K562 (cell line): Measurements from ENCODE around the gene PALMD. TPM values are rescaled to one million over a fixed set of nuclear protein-coding genes. Genes with fewer than 3 reads are reported as not detected.

Source experiments
- HMG20B ChIP-seq: fragments of 250-450 bp; sonication (Bioruptor Pico); IDR thresholded peaks from 2 replicates; pipeline ENCODE4 v1.5.0; 2021; ENCODE audit warnings: mild to moderate bottlenecking
- MAFF ChIP-seq: IDR thresholded peaks from 2 replicates; pipeline ENCODE4 v1.6.1; 2012; ENCODE audit warnings: low read length, improper control_type of control experiment
- POLR2A ChIP-seq: fragments of 450-650 bp; conservative IDR thresholded peaks from 2 replicates; pipeline ENCODE4 v1.6.1; 2016
- POLR2AphosphoS2 ChIP-seq: IDR thresholded peaks from 2 replicates; pipeline ENCODE4 v1.6.1; 2012; ENCODE audit warnings: low read length, improper control_type of control experiment
- TCF7 ChIP-seq: sonication (generic); IDR thresholded peaks from 2 replicates; pipeline ENCODE4 v1.6.1; 2016; ENCODE audit warnings: antibody characterized with exemption, borderline replicate concordance
- UBTF ChIP-seq, 2 experiments: IDR thresholded peaks; 2 replicates each; pipeline ENCODE4 v1.6.1; 2012; ENCODE audit warnings: improper control_type of control experiment in 2 of 2, low read depth in 2 of 2, low read length in 2 of 2, borderline replicate concordance in 1 of 2
- ZFX ChIP-seq: sonication (generic); formaldehyde crosslinking; IDR thresholded peaks from 2 replicates; pipeline ENCODE4 v1.8.0; 2022; ENCODE audit warnings: mild to moderate bottlenecking, missing genetic modification reagents, moderate library complexity
- ZNF184 ChIP-seq: sonication (generic); formaldehyde crosslinking; IDR thresholded peaks from 2 replicates; pipeline ENCODE4 v1.5.0; 2020; ENCODE audit warnings: missing genetic modification reagents
- polyA plus RNA-seq, 8 experiments: library from polyadenylated mRNA; depleted of rRNA in 4 of 8; stranded (reverse) in 5 of 8; unstranded in 3 of 8; fragments of >200 nt; fragmentation: Nextera tagmentation in 2 of 8; fragmentation: Illumina TruSeq in 1 of 8; extraction: Ambion mirVana in 2 of 8; extraction: Trizol in 1 of 8; gene quantifications; 2 replicates each; pipeline versions ENCODE4 v1.2.1 to v1.2.3, GENCODE V29; 2011 to 2014; ENCODE audit warnings: inconsistent platforms in 1 of 8, missing spikeins in 1 of 8
- total RNA-seq, 7 experiments: library from RNA; depleted of rRNA in 6 of 7; stranded (reverse); fragments of >200 nt in 6 of 7; fragmentation: Illumina TruSeq in 2 of 7; extraction: Trizol in 2 of 7; gene quantifications; 2 replicates each; pipeline versions ENCODE4 v1.2.1 to v1.2.3, GENCODE V29; 2011 to 2021; ENCODE audit warnings: low replicate concordance in 1 of 7
- TF ChIP-seq, protein P1 (sequence below), 2 experiments: fragments of 150-350 bp in 1 of 2; IDR thresholded peaks; 2 replicates each; pipeline ENCODE4 v1.6.1; 2012 to 2016; ENCODE audit warnings: low read depth in 2 of 2, low read length in 2 of 2, mild to moderate bottlenecking in 1 of 2, moderate library complexity in 1 of 2
- TF ChIP-seq, protein P2 (sequence below): sonication (generic); formaldehyde crosslinking; IDR thresholded peaks from 2 replicates; pipeline ENCODE4 v1.8.0; 2022; ENCODE audit warnings: missing genetic modification reagents, mild to moderate bottlenecking, borderline replicate concordance
- TF ChIP-seq, protein P3 (sequence below): sonication (generic); formaldehyde crosslinking; IDR thresholded peaks from 2 replicates; pipeline ENCODE4 v1.8.0; 2022; ENCODE audit warnings: mild to moderate bottlenecking, missing genetic modification reagents
- TF ChIP-seq, protein P4 (sequence below): fragments of 450-650 bp; IDR thresholded peaks from 2 replicates; pipeline ENCODE4 v1.6.1; 2017; ENCODE audit warnings: antibody characterized with exemption, mild to moderate bottlenecking
- TF ChIP-seq, protein P5 (sequence below): fragments of 250-450 bp; sonication (Bioruptor Pico); IDR thresholded peaks from 2 replicates; pipeline ENCODE4 v1.4.0; 2020; ENCODE audit warnings: mild to moderate bottlenecking

PALMD gene
- total and polyA plus RNA-seq, 9 of the 15 experiments (the other 6 are each of a cell fraction or from before 2014, with no cell fraction given), result 2.7 to 13.5 (median 5.4) TPM

- TF ChIP-seq, protein P1, sequence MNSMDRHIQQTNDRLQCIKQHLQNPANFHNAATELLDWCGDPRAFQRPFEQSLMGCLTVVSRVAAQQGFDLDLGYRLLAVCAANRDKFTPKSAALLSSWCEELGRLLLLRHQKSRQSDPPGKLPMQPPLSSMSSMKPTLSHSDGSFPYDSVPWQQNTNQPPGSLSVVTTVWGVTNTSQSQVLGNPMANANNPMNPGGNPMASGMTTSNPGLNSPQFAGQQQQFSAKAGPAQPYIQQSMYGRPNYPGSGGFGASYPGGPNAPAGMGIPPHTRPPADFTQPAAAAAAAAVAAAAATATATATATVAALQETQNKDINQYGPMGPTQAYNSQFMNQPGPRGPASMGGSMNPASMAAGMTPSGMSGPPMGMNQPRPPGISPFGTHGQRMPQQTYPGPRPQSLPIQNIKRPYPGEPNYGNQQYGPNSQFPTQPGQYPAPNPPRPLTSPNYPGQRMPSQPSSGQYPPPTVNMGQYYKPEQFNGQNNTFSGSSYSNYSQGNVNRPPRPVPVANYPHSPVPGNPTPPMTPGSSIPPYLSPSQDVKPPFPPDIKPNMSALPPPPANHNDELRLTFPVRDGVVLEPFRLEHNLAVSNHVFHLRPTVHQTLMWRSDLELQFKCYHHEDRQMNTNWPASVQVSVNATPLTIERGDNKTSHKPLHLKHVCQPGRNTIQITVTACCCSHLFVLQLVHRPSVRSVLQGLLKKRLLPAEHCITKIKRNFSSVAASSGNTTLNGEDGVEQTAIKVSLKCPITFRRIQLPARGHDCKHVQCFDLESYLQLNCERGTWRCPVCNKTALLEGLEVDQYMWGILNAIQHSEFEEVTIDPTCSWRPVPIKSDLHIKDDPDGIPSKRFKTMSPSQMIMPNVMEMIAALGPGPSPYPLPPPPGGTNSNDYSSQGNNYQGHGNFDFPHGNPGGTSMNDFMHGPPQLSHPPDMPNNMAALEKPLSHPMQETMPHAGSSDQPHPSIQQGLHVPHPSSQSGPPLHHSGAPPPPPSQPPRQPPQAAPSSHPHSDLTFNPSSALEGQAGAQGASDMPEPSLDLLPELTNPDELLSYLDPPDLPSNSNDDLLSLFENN (IDR thresholded peaks at IDR 0.05; ENCODE audit: low read depth in 2 of 2, low read length in 2 of 2), result 0 out of 4 replicates have a peak, but pooled peaks of 1 of the 2 experiments have one; percentile 23
- TF ChIP-seq POLR2AphosphoS2 (no peak), ZNF184 (CRISPR knock-in tag) (no peak), TCF7 (no peak), MAFF (peak; percentile 25; the same call in 1 of the 2 replicates), HMG20B (CRISPR knock-in tag) (no peak), UBTF (IDR thresholded peaks at IDR 0.05; ENCODE audit: borderline replicate concordance in 1 of 2, low read depth in 2 of 2, low read length in 2 of 2) (0 out of 4 replicates have a peak, but pooled peaks of 1 of the 2 experiments have one; percentile 38), POLR2A (peak; percentile 56), ZFX (CRISPR knock-in tag) (no peak)
- TF ChIP-seq, protein P2, sequence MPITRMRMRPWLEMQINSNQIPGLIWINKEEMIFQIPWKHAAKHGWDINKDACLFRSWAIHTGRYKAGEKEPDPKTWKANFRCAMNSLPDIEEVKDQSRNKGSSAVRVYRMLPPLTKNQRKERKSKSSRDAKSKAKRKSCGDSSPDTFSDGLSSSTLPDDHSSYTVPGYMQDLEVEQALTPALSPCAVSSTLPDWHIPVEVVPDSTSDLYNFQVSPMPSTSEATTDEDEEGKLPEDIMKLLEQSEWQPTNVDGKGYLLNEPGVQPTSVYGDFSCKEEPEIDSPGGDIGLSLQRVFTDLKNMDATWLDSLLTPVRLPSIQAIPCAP (CRISPR knock-in tag), result no peak
- TF ChIP-seq, protein P3, sequence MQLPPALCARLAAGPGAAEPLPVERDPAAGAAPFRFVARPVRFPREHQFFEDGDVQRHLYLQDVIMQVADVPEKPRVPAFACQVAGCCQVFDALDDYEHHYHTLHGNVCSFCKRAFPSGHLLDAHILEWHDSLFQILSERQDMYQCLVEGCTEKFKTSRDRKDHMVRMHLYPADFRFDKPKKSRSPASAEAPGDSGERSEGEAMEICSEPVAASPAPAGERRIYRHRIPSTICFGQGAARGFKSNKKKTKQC (CRISPR knock-in tag), result no peak
- TF ChIP-seq, protein P4, sequence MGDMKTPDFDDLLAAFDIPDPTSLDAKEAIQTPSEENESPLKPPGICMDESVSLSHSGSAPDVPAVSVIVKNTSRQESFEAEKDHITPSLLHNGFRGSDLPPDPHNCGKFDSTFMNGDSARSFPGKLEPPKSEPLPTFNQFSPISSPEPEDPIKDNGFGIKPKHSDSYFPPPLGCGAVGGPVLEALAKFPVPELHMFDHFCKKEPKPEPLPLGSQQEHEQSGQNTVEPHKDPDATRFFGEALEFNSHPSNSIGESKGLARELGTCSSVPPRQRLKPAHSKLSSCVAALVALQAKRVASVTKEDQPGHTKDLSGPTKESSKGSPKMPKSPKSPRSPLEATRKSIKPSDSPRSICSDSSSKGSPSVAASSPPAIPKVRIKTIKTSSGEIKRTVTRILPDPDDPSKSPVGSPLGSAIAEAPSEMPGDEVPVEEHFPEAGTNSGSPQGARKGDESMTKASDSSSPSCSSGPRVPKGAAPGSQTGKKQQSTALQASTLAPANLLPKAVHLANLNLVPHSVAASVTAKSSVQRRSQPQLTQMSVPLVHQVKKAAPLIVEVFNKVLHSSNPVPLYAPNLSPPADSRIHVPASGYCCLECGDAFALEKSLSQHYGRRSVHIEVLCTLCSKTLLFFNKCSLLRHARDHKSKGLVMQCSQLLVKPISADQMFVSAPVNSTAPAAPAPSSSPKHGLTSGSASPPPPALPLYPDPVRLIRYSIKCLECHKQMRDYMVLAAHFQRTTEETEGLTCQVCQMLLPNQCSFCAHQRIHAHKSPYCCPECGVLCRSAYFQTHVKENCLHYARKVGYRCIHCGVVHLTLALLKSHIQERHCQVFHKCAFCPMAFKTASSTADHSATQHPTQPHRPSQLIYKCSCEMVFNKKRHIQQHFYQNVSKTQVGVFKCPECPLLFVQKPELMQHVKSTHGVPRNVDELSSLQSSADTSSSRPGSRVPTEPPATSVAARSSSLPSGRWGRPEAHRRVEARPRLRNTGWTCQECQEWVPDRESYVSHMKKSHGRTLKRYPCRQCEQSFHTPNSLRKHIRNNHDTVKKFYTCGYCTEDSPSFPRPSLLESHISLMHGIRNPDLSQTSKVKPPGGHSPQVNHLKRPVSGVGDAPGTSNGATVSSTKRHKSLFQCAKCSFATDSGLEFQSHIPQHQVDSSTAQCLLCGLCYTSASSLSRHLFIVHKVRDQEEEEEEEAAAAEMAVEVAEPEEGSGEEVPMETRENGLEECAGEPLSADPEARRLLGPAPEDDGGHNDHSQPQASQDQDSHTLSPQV, result peak; percentile 59; the same call in 1 of the 2 replicates
- TF ChIP-seq, protein P5, sequence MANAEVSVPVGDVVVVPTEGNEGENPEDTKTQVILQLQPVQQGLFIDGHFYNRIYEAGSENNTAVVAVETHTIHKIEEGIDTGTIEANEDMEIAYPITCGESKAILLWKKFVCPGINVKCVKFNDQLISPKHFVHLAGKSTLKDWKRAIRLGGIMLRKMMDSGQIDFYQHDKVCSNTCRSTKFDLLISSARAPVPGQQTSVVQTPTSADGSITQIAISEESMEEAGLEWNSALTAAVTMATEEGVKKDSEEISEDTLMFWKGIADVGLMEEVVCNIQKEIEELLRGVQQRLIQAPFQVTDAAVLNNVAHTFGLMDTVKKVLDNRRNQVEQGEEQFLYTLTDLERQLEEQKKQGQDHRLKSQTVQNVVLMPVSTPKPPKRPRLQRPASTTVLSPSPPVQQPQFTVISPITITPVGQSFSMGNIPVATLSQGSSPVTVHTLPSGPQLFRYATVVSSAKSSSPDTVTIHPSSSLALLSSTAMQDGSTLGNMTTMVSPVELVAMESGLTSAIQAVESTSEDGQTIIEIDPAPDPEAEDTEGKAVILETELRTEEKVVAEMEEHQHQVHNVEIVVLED (CRISPR knock-in tag), result no peak
These were observed at the start of gene PALMD (continued) for GRCh38 chr1:99645699-99646531.
